WTC11 (cell line): ENCODE measurements around the gene SLC25A26.

Source experiments
- CBFB ChIP-seq: sonication (generic); formaldehyde crosslinking; IDR thresholded peaks from 2 replicates; pipeline ENCODE4 v1.8.1; 2022; ENCODE audit warnings: mild to moderate bottlenecking, low read depth, missing genetic modification reagents
- CREM ChIP-seq: sonication (generic); formaldehyde crosslinking; IDR thresholded peaks from 2 replicates; pipeline ENCODE4 v1.8.1; 2022; ENCODE audit warnings: mild to moderate bottlenecking, missing genetic modification reagents, moderate library complexity
- CTCF ChIP-seq: fragments of 200-600 bp; IDR thresholded peaks from 2 replicates; pipeline ENCODE4 v1.8.0; 2022; ENCODE audit warnings: antibody characterized with exemption
- GABPB1 ChIP-seq: sonication (generic); formaldehyde crosslinking; IDR thresholded peaks from 2 replicates; pipeline ENCODE4 v1.8.1; 2023; ENCODE audit warnings: mild to moderate bottlenecking, missing genetic modification reagents
- MAX ChIP-seq: sonication (generic); formaldehyde crosslinking; IDR thresholded peaks from 2 replicates; pipeline ENCODE4 v1.8.0; 2022; ENCODE audit warnings: mild to moderate bottlenecking, missing genetic modification reagents
- NR3C1 ChIP-seq: sonication (generic); formaldehyde crosslinking; conservative IDR thresholded peaks from 2 replicates; pipeline ENCODE4 v1.8.1; 2023; ENCODE audit warnings: low read depth, mild to moderate bottlenecking, missing genetic modification reagents
- SMAD3 ChIP-seq: sonication (generic); formaldehyde crosslinking; IDR thresholded peaks from 2 replicates; pipeline ENCODE4 v1.8.0; 2022; ENCODE audit warnings: missing genetic modification reagents, mild to moderate bottlenecking, borderline replicate concordance
- SP1 ChIP-seq: sonication (generic); formaldehyde crosslinking; conservative IDR thresholded peaks from 2 replicates; pipeline ENCODE4 v1.8.1; 2022; ENCODE audit warnings: missing genetic modification reagents
- ZBTB21 ChIP-seq: sonication (generic); formaldehyde crosslinking; IDR thresholded peaks from 2 replicates; pipeline ENCODE4 v1.8.1; 2023; ENCODE audit warnings: mild to moderate bottlenecking, missing genetic modification reagents, borderline replicate concordance
- ZNF671 ChIP-seq: fragments of 250-450 bp; sonication (Bioruptor Pico); IDR thresholded peaks from 2 replicates; pipeline ENCODE4 v1.8.0; 2021; ENCODE audit warnings: mild to moderate bottlenecking

DNA sequence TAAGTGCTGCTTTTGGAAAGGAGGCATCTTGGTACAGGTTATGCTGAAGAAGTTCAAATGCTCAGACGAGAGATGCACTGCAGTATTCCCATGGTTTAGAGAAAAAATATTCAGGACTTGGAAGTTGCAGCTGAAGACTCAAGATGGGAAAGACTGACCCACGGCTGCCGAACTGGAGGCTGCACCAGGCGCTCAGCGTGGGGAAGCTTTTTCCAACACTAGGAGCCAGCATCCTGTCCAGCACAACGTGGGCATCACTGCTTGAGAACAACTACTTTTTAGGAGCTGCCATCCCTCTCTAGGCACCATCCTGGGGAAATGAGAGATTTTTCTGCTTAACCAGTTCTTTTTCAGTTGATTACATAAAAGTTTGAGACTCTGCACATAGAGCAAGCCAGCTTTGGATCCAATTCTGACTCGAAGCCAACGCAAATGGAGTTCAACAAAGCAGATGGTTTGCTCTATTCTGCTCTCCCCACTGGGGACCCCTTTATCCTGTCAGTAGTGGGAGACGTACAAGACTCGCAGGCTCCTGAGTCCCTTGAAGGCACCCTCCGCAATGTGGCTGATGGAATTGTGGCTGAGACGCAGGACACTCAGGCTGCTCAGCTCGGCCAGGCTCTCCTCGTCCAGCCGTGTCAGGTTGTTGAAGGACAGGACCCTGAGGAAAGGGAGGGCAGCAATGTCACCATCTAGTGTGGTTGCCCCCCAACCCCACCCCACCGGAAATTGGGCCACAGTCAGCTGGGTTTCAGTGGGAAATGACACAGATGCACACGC, 186.2 kb downstream of the SLC25A26 start:
- TF ChIP-seq ZBTB21 (CRISPR knock-in tag) (no peak), CTCF (no peak), NR3C1 (no peak), ZNF671 (CRISPR knock-in tag) (no peak), GABPB1 (CRISPR knock-in tag) (no peak), SMAD3 (no peak), CREM (CRISPR knock-in tag) (no peak), MAX (CRISPR knock-in tag) (no peak), CBFB (CRISPR knock-in tag) (no peak), SP1 (CRISPR knock-in tag) (no peak)
